Measurements from ENCODE around the gene AARS1.
A peak's percentile ranks its signal among the peaks of the same experiment; 100 is the strongest.

The AARS1 gene

GRCh38 chr16:70298988-70299938 is 10.0 kb upstream of the AARS1 start, which contains the start of gene DDX19B (continued):
- no peak for TF ChIP-seq ZNF112 (tag by site-specific recombination; IDR thresholded peaks at IDR 0.05)
- no peak for TF ChIP-seq ZNF174 (tag by site-specific recombination; IDR thresholded peaks at IDR 0.05)
- TF ChIP-seq FEZF1 (tag by site-specific recombination; IDR thresholded peaks at IDR 0.05): no peak
- no peak for TF ChIP-seq ZNF202 (tag by site-specific recombination; IDR thresholded peaks at IDR 0.05; ENCODE audit: borderline replicate concordance)
- TF ChIP-seq PRDM6 (tag by site-specific recombination; IDR thresholded peaks at IDR 0.05): no peak
- no peak for TF ChIP-seq EGR2 (tag by site-specific recombination; IDR thresholded peaks at IDR 0.05; ENCODE audit: low read depth)
- no peak for TF ChIP-seq ZNF558 (tag by site-specific recombination; IDR thresholded peaks at IDR 0.05)
- no peak for TF ChIP-seq YY1 (tag by site-specific recombination; IDR thresholded peaks at IDR 0.05)
- no peak for TF ChIP-seq AEBP2 (tag by site-specific recombination; IDR thresholded peaks at IDR 0.05; ENCODE audit: borderline replicate concordance)
- no peak for TF ChIP-seq MZF1 (tag by site-specific recombination; IDR thresholded peaks at IDR 0.05; ENCODE audit: borderline replicate concordance)
- no peak for TF ChIP-seq ZNF596 (tag by site-specific recombination; IDR thresholded peaks at IDR 0.05)
- TF ChIP-seq TRIM28 (IDR thresholded peaks at IDR 0.05; ENCODE audit: borderline replicate concordance, low read length): no peak
- TF ChIP-seq BCL11A (tag by site-specific recombination; IDR thresholded peaks at IDR 0.05; ENCODE audit: low read depth): no peak
- TF ChIP-seq, protein P1, sequence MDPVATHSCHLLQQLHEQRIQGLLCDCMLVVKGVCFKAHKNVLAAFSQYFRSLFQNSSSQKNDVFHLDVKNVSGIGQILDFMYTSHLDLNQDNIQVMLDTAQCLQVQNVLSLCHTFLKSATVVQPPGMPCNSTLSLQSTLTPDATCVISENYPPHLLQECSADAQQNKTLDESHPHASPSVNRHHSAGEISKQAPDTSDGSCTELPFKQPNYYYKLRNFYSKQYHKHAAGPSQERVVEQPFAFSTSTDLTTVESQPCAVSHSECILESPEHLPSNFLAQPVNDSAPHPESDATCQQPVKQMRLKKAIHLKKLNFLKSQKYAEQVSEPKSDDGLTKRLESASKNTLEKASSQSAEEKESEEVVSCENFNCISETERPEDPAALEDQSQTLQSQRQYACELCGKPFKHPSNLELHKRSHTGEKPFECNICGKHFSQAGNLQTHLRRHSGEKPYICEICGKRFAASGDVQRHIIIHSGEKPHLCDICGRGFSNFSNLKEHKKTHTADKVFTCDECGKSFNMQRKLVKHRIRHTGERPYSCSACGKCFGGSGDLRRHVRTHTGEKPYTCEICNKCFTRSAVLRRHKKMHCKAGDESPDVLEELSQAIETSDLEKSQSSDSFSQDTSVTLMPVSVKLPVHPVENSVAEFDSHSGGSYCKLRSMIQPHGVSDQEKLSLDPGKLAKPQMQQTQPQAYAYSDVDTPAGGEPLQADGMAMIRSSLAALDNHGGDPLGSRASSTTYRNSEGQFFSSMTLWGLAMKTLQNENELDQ (tag by site-specific recombination; IDR thresholded peaks at IDR 0.05; ENCODE audit: low read depth): no peak
- no peak for TF ChIP-seq ZNF660 (tag by site-specific recombination; IDR thresholded peaks at IDR 0.05)
- TF ChIP-seq ZNF221 (tag by site-specific recombination; IDR thresholded peaks at IDR 0.05; ENCODE audit: borderline replicate concordance): no peak
- TF ChIP-seq RBAK (tag by site-specific recombination; IDR thresholded peaks at IDR 0.05): no peak
- no peak for TF ChIP-seq OVOL3 (tag by site-specific recombination; IDR thresholded peaks at IDR 0.05)
- no peak for TF ChIP-seq KLF9 (tag by site-specific recombination; IDR thresholded peaks at IDR 0.05; ENCODE audit: low read depth)
- no peak for TF ChIP-seq WT1 (tag by site-specific recombination; IDR thresholded peaks at IDR 0.05)
- TF ChIP-seq ZNF623 (tag by site-specific recombination; IDR thresholded peaks at IDR 0.05): no peak
- TF ChIP-seq ZNF768 (tag by site-specific recombination; IDR thresholded peaks at IDR 0.05): no peak
- no peak for TF ChIP-seq ZNF302 (tag by site-specific recombination; IDR thresholded peaks at IDR 0.05; ENCODE audit: low read depth)
- no peak for TF ChIP-seq ZNF133 (tag by site-specific recombination; IDR thresholded peaks at IDR 0.05)
- TF ChIP-seq KLF10 (tag by site-specific recombination; IDR thresholded peaks at IDR 0.05): no peak
- no peak for TF ChIP-seq ZNF707 (tag by site-specific recombination; IDR thresholded peaks at IDR 0.05)
- no peak for TF ChIP-seq ZNF549 (tag by site-specific recombination; IDR thresholded peaks at IDR 0.05)
- 0 out of 2 replicates have a peak, but pooled peaks have one; percentile 46 for TF ChIP-seq ZNF843 (tag by site-specific recombination; IDR thresholded peaks at IDR 0.05)
- TF ChIP-seq ZNF114 (tag by site-specific recombination; IDR thresholded peaks at IDR 0.05): no peak
- 0 out of 2 replicates have a peak, but pooled peaks have one; percentile 11 for TF ChIP-seq PRDM10 (tag by site-specific recombination; IDR thresholded peaks at IDR 0.05)
- 0 out of 2 replicates have a peak, but pooled peaks have one; percentile 22 for TF ChIP-seq SP3 (tag by site-specific recombination; IDR thresholded peaks at IDR 0.05)
- TF ChIP-seq GLIS2 (tag by site-specific recombination; IDR thresholded peaks at IDR 0.05): no peak

All from HEK293 (cell line).